Measurements from ENCODE around the gene OSBP.
"Not testable (repeated sequence)": the region's sequence is repeated elsewhere in the genome, so short reads cannot be mapped to it uniquely, and the experiment has no call there.

Gene OSBP, protein sequence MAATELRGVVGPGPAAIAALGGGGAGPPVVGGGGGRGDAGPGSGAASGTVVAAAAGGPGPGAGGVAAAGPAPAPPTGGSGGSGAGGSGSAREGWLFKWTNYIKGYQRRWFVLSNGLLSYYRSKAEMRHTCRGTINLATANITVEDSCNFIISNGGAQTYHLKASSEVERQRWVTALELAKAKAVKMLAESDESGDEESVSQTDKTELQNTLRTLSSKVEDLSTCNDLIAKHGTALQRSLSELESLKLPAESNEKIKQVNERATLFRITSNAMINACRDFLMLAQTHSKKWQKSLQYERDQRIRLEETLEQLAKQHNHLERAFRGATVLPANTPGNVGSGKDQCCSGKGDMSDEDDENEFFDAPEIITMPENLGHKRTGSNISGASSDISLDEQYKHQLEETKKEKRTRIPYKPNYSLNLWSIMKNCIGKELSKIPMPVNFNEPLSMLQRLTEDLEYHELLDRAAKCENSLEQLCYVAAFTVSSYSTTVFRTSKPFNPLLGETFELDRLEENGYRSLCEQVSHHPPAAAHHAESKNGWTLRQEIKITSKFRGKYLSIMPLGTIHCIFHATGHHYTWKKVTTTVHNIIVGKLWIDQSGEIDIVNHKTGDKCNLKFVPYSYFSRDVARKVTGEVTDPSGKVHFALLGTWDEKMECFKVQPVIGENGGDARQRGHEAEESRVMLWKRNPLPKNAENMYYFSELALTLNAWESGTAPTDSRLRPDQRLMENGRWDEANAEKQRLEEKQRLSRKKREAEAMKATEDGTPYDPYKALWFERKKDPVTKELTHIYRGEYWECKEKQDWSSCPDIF

GRCh38 chr11:59615637-59616395 lies at the start of gene OSBP:
Gene OSBP (minus strand): TSS chr11:59615774. CDS start chr11:59615664, 110 bp downstream.
- peak; percentile 93 for DNase-seq

GRCh38 chr11:59660621-59661020 lies 45.0 kb upstream of the OSBP start:
- no peak for DNase-seq

DNA sequence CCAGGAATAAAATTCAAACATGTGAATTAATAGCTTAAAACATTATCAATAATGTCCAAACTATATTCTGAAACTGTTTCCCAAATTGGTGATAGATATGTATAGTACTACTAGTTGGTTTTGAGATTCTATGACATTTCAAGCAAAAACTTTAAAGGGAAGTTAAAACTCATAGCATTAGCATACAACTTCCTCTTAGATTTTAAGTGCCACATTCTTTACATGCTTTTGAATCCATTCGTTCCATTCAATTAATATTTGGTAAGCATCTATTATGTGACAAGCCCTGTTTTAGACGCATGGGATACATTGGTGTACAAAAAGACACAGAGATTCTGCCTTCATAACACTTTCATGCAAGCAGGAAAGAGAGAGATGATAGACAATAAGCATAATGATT lies 44.4 kb upstream of the OSBP start:
- DNase-seq, result no peak

DNA sequence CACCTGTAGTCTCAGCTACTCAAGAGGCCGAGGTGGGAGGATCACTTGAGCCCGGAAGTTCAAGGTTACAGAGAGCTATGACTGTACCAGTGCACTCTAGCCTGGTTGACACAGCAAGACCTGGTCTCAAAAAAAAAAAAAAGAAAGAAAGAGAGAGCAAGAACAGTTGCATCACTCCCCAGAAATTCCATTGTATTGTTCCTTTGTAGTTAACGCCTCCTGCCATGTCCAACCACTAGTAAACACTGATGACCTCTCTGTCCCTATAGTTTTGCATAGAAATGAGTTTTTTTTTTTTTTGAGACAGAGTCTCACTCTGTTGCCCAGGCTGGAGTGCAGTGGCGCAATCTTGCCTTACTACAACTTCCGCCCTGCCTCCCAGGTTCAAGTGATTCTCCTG lies 42.5 kb upstream of the OSBP start:
- no peak for DNase-seq

DNA sequence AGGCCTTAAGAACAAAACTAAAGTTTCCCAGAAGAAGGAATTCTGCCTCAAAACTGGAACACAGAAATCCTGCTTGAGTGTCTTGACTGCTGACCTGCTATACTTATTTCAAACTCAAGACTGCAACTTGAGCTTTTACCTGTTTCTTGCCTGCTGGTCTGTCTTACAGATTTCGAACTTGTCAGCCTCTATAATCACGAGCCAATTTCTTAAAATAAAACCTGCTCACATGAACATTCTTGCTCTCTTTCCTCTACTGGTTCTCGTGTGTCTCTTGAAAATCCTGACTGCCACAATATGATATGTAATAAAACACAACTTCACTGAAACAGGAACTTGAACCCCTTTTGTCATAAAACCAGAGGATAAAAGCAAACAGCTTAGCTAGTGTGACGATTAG lies 39.3 kb upstream of the OSBP start:
- DNase-seq, result no peak

DNA sequence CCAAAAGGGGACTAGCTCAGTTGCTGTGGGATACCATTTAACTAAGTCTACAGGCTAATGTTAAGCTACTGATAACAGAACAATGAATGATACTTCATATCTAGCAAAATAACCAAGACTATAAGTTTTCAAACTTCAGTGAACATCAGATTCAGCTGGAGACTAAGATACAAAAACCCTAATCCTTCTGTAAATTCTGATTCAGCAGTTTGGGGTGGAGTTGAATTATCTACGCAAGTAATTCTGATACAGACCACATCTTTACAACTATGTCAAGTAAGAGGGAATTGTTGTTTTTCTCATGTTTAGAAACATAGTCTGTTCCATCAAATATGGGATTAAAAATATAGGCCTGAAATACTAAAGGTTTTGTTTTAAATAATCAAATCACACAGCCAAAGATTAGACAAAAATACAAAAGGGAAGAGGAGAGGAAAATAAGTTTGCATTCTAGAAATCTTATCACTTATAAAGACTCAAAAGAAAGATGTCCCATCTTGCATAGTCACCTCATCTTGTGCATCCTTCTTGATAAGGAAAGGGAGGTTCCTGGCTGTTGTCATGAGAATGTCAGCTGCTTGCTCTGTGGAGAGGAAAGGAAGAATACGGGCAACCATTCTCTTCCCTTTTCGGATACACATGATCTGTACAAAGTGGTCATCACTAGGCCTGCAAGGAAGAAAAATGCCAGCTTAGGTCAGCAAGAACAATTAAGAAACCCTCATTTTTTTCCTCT lies 31.8 kb upstream of the OSBP start:
- DNase-seq, result no peak

DNA sequence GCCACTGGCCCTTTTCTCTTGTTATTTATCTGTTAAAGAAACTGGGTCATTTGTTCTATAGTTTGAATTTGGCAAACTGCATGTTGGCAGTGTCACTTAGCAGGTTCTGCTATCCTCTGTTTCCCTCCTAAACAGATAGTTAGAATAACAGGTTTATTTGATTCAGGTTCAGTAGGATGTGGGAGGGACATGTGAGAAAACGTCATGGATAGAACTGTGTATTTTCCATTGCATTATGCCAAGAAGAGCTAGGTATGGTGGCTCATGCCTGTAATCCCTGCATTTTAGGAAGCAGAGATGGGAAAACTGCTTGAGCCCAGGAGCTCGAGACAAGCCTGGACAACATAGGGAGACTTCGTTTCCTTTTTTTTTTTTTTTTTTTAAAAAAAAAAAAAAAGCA lies 29.0 kb upstream of the OSBP start:
- DNase-seq, result no peak

DNA sequence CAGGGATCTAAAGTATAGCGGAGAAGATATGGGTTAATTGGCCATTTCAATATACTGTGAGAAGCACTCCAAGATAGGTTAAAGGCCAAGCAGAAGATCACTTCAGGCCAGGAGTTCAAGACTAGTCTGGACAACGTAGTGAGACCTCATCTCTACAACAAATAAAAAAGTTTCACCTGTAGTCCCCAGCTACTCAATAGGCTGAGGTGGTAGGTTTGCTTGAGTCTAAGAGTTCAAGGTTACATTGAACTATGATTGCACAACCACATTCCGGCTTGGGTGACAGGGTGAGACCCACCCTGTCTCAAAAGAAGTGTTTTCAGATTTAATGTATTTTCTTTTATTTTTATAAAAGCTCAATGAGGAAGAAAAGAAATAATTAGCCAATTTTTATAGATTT lies 27.8 kb upstream of the OSBP start:
- no peak for DNase-seq

GRCh38 chr11:59641156-59641555 lies 25.6 kb upstream of the OSBP start:
- no peak for DNase-seq

- DNase-seq, result no peak
These were observed 14.9 kb upstream of the OSBP start for GRCh38 chr11:59630493-59630892.

DNA sequence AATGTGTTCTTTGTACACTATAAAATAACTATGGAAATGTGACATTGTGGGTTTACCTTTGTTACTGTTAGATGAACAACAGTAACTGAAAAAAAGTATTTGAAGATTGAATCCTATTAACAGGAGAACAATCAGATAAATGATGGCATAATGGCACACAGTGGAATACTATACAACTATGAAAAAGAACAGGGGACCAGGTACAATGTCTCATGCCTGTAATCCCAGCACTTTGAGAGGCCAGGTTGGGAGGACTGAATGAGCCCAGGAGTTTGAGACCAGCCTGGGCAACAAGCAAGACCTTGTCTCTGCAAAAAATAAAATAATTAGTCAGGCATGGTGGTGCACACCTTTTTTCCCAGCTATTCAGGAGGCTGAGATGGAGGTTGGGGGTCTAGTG lies 14.4 kb upstream of the OSBP start:
- no peak for DNase-seq

DNA sequence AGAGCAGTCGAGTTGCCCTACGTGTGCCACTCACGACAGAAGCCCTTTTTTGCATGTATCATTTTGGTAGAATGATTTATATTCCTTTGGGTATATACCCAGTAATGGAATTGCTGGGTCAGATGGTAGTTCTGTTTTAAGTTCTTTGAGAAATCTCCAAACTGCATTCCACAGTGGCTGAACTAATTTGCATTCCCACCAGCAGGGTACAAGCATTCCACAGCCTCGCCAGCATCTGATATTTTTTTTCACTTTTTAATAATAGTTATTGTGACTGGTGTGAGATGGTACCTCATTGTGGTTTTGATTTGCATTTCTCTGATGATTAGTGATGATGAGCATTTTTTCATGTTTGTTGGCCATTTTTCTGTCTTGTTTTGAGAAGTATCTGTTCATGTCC lies 11.4 kb upstream of the OSBP start:
- not testable (repeated sequence) for DNase-seq

DNA sequence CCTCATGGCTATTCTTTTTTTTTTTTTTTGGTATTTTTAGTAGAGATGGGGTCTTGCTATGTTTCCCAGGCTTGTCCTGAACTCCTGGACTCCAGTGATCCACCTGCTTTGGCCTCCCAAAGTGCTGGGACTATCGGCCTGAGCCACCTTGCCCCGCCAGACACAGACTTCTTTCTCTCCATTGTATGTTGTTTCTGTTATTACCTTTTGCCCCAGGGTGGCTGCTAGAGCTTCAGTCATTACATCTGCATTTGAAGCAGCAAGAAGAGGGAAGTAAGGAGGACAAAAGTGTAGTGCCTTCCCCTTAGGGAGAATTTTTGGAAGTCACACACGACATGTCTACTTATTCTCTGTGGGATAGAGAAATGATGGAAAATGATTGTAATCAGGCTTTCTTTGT lies 10.1 kb upstream of the OSBP start:
- DNase-seq, result no peak

- no peak for DNase-seq
These were observed 2.3 kb upstream of the OSBP start for GRCh38 chr11:59617876-59618275.

GRCh38 chr11:59616396-59616982 lies 915 bp upstream of the OSBP start:
- DNase-seq, result no peak

DNA sequence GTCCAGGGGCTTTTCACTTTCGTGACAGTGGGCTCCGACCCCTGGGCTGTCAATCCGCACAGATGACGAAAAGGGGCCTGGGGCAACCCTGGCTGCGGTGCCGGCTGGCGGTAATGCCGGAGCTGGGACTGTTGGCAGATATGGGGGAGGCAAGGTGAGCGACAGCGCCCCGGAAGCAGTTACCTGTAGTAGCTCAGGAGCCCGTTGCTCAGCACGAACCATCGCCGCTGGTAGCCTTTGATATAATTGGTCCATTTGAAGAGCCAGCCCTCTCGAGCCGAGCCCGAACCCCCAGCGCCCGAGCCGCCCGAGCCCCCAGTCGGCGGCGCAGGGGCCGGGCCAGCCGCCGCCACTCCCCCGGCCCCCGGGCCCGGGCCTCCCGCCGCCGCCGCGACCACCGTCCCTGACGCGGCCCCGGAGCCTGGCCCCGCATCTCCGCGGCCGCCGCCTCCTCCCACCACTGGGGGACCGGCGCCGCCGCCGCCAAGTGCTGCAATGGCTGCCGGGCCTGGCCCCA lies 396 bp downstream of the OSBP start:
- DNase-seq, result peak; percentile 46

- DNase-seq, result no peak
These were observed 1.1 kb downstream of the OSBP start for GRCh38 chr11:59614277-59615119.

DNA sequence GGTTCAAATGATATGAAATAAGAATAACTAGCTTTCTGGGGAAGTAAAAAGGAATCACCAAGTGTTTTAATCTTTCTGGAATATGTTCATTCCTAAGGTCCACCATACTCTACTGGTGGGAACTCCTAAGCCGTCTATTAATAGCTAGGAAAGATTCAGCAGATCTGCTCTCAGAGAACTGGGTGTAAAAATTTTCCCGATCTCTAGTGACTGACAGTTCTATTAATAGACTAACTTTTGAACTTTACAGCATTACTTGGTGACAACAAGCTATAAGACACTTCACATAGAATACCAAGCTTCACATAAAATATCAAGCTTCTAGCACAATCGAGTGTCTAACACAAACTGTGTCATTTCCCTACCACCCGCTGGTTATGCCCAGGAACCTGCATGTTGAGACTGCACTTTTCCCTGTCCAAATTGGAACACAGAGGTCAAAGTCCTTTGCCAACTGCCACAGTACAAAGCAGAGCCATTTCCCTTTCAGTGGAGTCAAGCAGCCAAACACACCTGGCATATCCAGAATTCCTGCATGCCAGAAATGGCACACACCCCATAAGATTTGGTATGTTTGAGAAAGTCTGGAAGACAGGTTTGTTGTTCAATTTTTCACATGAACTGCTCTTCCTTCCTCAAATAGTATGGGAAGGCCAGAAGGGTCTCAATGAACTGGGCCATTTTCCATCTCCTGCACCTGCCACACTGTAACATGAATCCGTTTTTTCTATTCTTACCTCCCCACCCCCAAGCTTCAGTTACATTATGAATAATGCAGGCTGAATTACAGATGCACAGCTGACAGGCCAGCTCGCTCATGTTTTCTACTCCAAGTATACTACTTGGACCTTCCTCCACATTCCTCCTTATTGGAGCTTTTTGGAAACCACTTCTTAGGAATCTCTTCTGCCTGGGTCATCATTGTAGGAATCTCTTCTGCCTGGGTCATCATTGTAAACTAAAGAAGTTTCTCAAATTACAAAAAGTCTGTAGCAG lies 3.7 kb downstream of the OSBP start:
- no peak for DNase-seq

- DNase-seq, result no peak
These were observed 5.3 kb downstream of the OSBP start for GRCh38 chr11:59610289-59610688.

Data from stimulated activated CD4-positive, alpha-beta T cell treated with anti-CD3 and anti-CD28 coated beads, Interleukin-12 subunit alpha, Interleukin-12 subunit beta, amount 100 ng/mL, for 4 hours (primary cell).